ENCODE measurements around the gene NTM. TPM values are rescaled to one million over a fixed set of nuclear protein-coding genes. Genes with fewer than 3 reads are reported as not detected.
A peak's percentile ranks its signal among the peaks of the same experiment; 100 is the strongest.

The NTM gene
- total RNA-seq, 2 donors from 2014 or later = 1.7 to 3.6 TPM

DNA sequence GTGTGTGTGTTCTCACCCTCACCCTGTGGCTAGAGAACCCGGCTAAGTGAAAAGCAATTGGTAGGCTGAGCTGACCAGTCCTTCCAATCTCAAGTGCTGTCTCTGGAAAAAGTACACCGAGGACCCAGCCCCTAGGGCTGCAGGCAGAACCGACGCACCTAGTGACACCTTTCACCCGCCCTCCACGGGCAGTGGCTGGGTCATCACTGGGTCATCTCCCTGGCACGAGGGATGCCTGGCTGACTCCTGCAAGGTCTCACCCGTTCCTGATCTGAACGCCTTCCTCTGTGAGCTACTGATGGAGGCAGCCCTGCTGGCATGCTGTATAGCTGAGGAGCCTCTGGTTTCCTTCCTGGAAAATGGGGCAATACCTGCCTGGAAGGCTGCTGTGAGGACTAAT lies 311.5 kb downstream of the NTM start:
- Histone ChIP-seq H3K9ac (ENCODE audit: extremely low read depth, low read length, poor library complexity, severe bottlenecking) (no peak overlapping the region), H3K4me3 (ENCODE audit: low read length) (no peak overlapping the region), H3K36me3 (ENCODE audit: control insufficient read depth, insufficient read depth, low read length) (no peaks in the 10 kb centered on the region), H3K4me1 (ENCODE audit: control insufficient read depth, insufficient read depth, low read length) (peaks cover 13% of the 10 kb centered on the region), H3K27me3 (ENCODE audit: control insufficient read depth, insufficient read depth, low read length, poor library complexity, severe bottlenecking) (no peaks in the 10 kb centered on the region), H3K27ac (ENCODE audit: low read depth, low read length) (no peak overlapping the region), H3K9me3 (ENCODE audit: control insufficient read depth, low read length) (no peaks in the 10 kb centered on the region)
- TF ChIP-seq, protein P1, sequence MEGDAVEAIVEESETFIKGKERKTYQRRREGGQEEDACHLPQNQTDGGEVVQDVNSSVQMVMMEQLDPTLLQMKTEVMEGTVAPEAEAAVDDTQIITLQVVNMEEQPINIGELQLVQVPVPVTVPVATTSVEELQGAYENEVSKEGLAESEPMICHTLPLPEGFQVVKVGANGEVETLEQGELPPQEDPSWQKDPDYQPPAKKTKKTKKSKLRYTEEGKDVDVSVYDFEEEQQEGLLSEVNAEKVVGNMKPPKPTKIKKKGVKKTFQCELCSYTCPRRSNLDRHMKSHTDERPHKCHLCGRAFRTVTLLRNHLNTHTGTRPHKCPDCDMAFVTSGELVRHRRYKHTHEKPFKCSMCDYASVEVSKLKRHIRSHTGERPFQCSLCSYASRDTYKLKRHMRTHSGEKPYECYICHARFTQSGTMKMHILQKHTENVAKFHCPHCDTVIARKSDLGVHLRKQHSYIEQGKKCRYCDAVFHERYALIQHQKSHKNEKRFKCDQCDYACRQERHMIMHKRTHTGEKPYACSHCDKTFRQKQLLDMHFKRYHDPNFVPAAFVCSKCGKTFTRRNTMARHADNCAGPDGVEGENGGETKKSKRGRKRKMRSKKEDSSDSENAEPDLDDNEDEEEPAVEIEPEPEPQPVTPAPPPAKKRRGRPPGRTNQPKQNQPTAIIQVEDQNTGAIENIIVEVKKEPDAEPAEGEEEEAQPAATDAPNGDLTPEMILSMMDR (conservative IDR thresholded peaks at IDR 0.05) = no peak
- no peaks in the 10 kb centered on the region for H3K9me3 Mint-ChIP-seq
- WGBS, 2 experiments (ENCODE audit: insufficient coverage in 1 of 2, insufficient read length in 1 of 2) = 90 to 93% methylated on average over 5 to 9 of the region's 9 CpGs
- no peaks in the 10 kb centered on the region for H3K36me3 Mint-ChIP-seq (ENCODE audit: low read depth)
- no peaks in the 10 kb centered on the region for H3K27me3 Mint-ChIP-seq (ENCODE audit: insufficient read depth)
- no peak overlapping the region for H3K4me3 Mint-ChIP-seq
- peaks cover 17% of the 10 kb centered on the region for H3K4me1 Mint-ChIP-seq
- peak; percentile 34 for DNase-seq
- H3K27ac Mint-ChIP-seq = no peak overlapping the region

DNA sequence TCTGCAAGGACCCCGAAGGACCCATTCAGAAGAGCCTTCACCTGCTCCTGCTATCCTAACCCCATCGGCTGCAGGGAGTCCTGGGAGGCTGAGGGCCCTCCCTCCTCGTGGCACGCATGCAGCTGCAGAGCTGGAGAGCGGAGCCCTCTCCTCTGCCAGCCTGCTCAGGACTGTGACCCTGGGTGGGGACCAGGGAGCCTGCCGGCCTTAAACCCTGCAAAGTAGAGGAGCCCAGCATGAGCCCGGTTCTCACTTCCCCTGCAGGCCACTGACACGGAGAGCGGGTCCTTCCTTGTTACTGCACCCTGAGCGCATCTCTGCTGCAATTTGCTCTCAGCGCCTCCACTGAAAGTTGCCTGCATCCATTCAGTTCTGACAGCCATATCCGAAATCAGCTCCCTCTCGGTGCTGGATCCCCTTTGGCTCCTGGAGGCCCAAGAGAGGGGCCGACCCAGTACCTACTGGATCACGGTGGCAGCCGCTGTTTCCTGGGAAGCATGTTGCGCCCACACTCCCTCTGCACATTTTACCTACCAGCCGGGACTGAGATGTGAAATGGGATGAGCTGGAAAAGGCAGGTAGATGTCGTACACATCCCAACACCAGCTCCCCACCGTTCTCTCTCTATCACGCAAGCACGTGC lies 312.1 kb downstream of the NTM start:
- peak; percentile 42 for DNase-seq
- 92 to 96% methylated on average over 12 to 21 of the region's 22 CpGs for WGBS, 2 experiments (ENCODE audit: insufficient coverage in 1 of 2, insufficient read length in 1 of 2)
- H3K9me3 Mint-ChIP-seq = no peaks in the 10 kb centered on the region
- peaks cover 12% of the 10 kb centered on the region for H3K4me1 Mint-ChIP-seq
- H3K4me1 ChIP-seq (ENCODE audit: control insufficient read depth, insufficient read depth, low read length) = peaks cover 13% of the 10 kb centered on the region
- no peak overlapping the region for H3K4me3 Mint-ChIP-seq
- H3K9ac ChIP-seq (ENCODE audit: extremely low read depth, low read length, poor library complexity, severe bottlenecking) = no peak overlapping the region
- H3K27ac Mint-ChIP-seq = no peak overlapping the region
- no peaks in the 10 kb centered on the region for H3K27me3 Mint-ChIP-seq (ENCODE audit: insufficient read depth)
- no peaks in the 10 kb centered on the region for H3K36me3 ChIP-seq (ENCODE audit: control insufficient read depth, insufficient read depth, low read length)
- H3K4me3 ChIP-seq (ENCODE audit: low read length) = no peak overlapping the region
- no peaks in the 10 kb centered on the region for H3K36me3 Mint-ChIP-seq (ENCODE audit: low read depth)
- no peak overlapping the region for H3K27ac ChIP-seq (ENCODE audit: low read depth, low read length)
- no peaks in the 10 kb centered on the region for H3K27me3 ChIP-seq (ENCODE audit: control insufficient read depth, insufficient read depth, low read length, poor library complexity, severe bottlenecking)
- TF ChIP-seq, protein P1 (conservative IDR thresholded peaks at IDR 0.05) = no peak
- no peaks in the 10 kb centered on the region for H3K9me3 ChIP-seq (ENCODE audit: control insufficient read depth, low read length)

DNA sequence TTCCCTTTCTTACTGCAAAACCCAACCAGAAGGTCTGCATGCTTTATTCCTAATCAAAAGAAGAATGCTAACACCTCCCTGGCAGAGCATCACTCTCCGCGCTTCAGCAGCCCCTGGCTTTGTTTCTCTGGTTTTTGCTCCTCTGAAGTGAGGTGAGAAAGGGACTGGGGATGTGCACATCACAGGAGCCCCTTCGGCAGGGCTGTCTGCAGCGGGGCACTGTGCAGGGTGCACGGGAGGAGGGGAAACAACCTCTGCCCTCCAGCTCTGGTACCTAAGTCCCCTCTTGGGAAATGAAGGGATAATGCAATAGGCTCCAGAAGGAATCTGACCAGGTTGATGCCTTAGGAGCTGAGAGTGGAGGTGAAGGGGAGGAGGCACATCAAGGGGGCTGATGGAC lies 312.7 kb downstream of the NTM start:
- no peaks in the 10 kb centered on the region for H3K9me3 Mint-ChIP-seq
- Histone ChIP-seq H3K27ac (ENCODE audit: low read depth, low read length) (no peak overlapping the region), H3K27me3 (ENCODE audit: control insufficient read depth, insufficient read depth, low read length, poor library complexity, severe bottlenecking) (peaks cover under 1% of the 10 kb centered on the region), H3K4me3 (ENCODE audit: low read length) (no peak overlapping the region), H3K4me1 (ENCODE audit: control insufficient read depth, insufficient read depth, low read length) (peaks cover 10% of the 10 kb centered on the region), H3K9me3 (ENCODE audit: control insufficient read depth, low read length) (no peaks in the 10 kb centered on the region), H3K9ac (ENCODE audit: extremely low read depth, low read length, poor library complexity, severe bottlenecking) (no peak overlapping the region), H3K36me3 (ENCODE audit: control insufficient read depth, insufficient read depth, low read length) (no peaks in the 10 kb centered on the region)
- no peak for DNase-seq
- WGBS, 2 experiments (ENCODE audit: insufficient coverage in 1 of 2, insufficient read length in 1 of 2) = 89 to 95% methylated on average over 3 to 5 of the region's 5 CpGs
- H3K27me3 Mint-ChIP-seq (ENCODE audit: insufficient read depth) = peaks cover 5% of the 10 kb centered on the region
- no peaks in the 10 kb centered on the region for H3K36me3 Mint-ChIP-seq (ENCODE audit: low read depth)
- peaks cover 7% of the 10 kb centered on the region for H3K4me1 Mint-ChIP-seq
- no peak overlapping the region for H3K27ac Mint-ChIP-seq
- TF ChIP-seq, protein P1 (conservative IDR thresholded peaks at IDR 0.05) = no peak
- H3K4me3 Mint-ChIP-seq = no peak overlapping the region
